ENCODE data around the gene PRC1.
A peak's percentile ranks its signal among the peaks of the same experiment; 100 is the strongest.

The PRC1 gene

DNA sequence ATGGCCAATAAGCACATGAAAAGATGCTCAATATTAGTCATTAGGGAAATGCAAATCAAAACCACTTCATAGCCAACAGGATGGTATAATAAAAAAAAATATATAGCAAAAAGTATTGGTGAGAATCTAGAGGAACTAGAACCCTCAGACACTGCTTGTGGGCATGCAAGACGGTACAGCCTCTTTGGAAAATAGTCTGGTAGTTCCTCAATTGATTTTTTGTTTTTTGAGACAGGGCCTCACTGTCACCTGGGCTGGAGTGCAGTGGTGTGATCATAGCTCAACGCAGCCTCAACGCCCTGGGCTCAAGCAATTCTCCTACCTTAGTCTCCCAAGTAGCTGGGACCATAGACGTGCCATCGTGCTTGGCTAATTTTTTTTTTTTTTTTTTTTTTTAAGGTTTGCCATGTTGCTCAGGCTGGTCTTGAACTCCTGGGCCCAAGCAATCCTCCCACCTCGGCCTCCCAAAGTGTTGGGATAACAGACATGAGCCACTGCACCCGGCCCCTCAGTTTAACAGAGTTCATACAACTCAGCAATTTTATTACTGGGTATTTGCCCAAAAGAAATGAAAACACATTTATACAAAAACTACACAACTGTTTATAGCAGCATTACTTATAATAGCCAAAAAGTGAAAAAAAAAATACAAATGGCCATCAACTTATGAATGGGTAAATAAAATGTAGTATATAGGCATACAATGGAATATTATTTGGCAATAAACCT lies 5.1 kb downstream of the PRC1 start:
- DNase-seq (ENCODE audit: low spot score): no peak

DNA sequence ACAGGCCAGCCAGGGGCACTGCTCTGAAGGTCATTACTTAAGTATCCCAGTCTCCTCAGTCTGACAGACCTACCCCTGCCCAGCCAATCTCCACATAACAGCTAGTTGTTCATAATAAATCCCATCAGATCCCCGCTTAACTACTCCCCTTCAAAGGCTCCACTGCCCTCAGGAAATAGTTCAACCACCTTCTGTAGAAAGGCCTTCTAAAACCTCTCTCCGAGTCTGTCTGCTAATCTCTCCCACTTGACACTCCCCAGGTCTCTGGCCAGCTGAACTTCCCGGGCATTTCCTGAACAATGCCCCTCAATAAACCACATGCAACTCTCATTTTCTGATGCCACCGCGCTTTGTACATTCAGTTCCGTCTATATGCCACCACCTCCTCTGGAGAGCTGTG lies 6.0 kb downstream of the PRC1 start:
- DNase-seq (ENCODE audit: low spot score): no peak

DNA sequence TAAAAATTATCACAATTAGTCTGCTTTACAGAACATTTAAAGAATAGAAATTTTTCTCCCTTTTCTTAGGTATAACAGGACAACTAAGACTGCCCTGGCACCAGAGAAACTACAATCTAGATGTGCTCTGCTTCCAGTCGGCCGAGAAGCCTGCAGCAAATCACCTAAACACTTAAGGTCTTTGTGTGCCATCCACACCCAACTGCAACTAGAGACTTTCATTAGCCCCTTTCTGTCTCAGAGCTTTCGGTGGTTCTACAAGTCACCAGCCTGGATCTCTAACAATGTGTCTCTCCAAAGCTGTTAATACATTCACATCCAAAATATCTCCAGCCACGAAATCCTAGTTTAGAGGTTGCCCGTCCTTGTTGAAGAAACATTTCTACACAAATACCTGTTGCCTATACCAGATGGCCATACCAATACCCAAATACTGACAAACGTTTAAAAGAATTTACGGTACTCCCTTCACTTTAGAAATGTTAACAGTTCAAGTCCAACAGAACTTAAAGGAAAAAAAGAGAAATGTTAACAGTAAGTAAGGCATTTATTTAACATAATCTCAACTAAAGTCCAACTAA lies 6.7 kb downstream of the PRC1 start:
- no peak for DNase-seq (ENCODE audit: low spot score)

DNA sequence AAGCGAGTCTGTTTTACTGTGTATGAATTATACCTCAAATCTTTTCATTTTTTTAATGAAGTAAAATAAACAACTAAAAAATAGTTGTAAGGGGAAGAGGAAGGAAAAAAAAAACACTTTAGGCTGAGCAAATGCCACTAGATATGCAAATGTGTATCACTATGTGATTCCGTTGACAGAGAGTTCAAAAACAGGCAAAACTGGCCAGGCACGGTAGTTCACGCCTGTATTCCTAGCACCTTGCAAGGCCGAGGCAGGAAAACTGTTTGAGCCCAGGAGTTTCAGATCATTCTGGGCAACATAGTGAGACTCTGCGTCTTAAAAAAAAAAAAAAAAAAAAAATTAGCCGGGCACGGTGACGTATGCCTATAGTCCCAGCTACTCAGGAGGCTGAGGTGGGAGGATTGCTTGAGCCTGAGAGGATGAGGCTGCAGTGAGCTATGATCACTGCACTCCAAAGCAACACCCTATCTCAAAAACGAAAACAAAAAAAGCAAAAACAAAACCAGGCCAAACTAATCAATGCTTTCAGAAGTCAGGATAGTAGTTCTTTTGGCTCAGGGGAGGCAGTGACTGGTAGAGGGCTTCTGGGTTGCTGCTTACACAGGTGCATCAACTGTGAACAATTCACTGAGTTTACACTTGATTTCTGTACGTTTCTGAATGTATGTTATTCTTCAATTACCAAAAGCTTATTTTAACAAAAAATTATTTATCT lies 7.4 kb downstream of the PRC1 start:
- no peak for DNase-seq (ENCODE audit: low spot score)

DNA sequence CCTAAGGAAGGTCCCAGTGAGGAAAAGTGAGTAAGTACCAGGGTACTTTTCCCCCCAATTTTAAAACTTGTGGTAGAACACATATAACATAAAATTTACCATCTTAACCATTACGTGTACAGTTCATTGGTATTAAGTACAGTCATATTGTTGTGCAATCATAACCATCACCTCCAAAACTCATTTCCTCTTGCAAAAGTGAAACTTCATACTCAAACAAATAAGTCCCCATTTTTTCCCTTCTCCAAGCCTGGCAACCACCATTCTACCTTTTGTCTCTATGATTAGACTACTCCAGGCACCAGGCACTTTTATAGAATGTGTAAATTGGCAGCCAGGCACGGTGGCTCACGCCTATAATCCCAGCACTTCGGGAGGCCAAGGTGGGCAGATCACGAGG lies 12.2 kb downstream of the PRC1 start:
- no peak for DNase-seq (ENCODE audit: low spot score)

DNA sequence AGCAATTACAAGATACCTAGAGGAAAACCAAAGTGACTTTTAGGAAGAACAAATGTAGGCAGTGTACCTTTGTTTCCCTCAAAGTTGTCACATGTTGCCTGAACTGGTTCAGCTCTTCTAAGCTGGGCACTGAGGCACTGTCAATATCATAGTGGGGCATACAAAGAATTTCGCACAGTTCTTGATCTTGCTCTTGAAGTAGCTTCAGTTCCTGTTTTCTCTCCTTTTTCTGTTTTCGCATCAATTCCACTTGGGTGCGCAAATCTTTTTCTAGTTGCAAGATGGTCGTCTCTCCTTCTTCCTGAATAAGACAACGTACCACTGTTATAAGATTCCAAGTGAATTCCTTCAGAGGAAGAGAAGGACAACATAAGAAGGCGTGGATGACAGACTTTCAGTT lies 12.7 kb downstream of the PRC1 start:
- DNase-seq (ENCODE audit: low spot score): no peak

DNA sequence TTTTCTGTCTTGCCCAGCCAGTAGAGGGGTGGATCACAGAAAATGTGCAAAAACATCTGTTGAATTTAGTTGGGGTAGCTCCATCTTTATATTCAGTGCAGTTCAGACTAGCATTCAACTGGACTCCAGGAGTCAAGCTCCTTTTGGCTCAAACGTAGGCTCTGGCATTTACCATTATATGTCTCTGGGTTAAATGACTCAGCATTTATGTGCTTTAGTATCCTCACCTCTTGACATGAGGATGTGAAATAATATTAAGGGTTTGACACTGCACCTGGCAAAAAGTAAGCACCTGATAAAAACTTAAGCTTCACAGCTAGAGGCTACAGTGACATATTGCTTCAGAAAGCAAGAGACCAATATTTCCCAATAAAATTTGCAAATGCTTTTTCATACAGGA lies 14.8 kb downstream of the PRC1 start:
- no peak for DNase-seq (ENCODE audit: low spot score)

DNA sequence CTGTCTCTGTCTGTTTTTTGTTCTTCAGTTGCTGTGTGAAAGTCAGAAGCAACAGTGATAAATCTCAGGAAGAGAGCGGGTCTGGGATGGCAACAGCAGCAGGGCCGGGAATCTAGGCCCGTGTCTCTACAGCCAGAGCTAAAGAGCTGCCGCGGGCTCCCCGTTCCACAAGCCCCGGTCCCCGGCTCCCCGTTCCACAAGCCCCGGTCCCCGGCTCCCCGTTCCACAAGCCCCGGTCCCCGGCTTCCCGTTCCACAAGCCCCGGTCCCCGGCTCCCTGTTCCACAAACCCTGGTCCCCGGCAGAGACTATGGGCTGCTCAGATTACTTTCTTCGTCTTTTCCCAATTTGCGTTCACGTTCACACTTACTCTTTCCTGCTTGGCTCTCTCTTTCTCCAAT lies 20.1 kb downstream of the PRC1 start:
- no peak for DNase-seq (ENCODE audit: low spot score)

DNA sequence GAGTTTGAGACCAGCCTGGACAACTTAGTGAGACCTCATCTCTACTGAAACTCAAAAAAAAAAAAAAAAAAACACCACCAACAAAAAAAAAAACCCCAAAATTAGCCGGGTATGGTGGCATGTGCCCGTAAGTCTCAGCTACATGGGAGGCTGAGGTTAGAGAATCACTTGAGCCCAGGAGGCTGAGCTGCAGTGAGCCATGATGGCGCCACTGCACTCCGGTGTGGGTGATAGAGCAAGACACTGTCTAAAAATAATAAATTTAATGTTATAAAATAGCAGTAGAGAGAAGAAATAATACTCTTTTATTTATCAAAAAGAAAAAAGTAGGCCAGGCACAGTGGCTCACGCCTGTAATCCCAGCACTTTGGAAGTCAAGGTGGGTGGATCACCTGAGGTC lies 22.2 kb downstream of the PRC1 start:
- DNase-seq (ENCODE audit: low spot score): no peak

DNA sequence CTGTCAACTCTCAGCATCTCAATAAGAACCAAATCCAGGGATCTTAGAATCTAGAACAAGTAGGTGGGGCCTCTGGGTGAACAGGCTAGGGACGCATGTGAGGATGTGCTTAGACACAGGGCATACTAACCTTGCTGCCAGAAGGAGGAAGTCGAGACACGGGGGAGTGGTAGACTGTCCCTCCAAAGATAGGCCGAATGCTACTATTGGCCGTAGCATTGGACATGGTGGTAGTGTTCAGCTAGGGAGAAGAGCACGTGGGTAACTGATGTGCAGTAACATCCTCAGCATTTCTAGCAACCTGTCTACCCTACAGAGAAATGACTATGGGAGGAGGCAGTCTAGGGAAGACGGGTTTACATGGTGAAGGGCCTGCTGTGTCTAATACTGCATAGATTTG lies 24.1 kb downstream of the PRC1 start:
- no peak for DNase-seq (ENCODE audit: low spot score)

DNA sequence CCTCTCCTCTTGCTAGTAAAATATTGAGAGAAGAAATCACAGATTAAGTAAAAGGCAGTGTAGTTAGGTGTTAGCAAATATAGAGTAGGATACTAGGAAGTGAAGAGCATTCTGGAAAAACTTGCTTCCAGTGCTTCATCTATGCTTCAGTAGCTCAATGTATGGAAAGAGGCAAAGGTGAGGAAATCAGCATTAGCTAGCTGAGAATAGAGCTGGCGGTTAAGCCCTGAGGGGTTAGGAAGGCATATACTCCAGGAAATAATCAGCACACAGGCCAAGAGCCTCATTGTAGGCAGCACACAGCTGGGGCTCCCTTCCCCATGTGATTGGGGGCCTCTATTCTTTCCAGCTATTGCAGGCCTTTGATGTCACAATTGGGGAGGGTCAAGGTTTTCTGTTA lies 25.9 kb downstream of the PRC1 start:
- no peak for DNase-seq (ENCODE audit: low spot score)

DNA sequence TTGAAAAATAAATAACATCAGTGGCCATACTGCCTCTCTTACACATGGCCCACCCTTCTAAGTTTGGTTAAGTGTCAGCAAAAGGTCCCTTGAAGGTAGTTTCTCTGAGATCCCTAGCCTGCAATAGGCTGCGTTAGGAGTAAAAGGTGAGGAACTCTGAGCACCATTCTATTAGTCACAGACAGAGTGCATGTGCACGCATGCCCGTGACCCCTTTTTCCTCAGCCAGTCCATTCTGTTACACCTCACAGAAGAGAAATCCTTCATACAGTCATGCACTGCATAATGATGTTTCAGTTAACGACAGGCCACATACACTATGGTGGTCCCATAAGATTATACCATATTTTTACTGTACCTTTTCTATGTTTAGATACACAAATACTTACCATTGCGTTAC lies 27.1 kb downstream of the PRC1 start:
- no peak for DNase-seq (ENCODE audit: low spot score)

DNA sequence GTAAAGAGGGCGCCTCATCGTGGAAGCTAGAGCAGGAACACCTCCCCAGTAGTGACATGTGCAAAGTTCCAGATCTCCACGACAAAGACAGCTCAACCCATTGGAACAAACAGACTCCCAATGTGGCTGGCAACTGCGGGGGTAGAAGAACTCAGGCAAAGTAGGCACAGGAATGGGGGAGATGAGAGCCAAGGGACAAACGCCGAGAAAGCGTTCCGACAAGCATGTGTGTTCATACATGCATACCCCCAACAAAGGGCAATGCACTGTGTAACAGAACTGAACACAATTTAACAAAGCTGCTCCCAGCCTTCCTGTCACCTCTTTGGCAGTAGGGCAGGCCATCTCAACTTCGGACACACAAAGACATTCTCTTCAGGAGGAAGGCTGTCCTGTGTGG lies 28.1 kb downstream of the PRC1 start:
- no peak for DNase-seq (ENCODE audit: low spot score)

DNA sequence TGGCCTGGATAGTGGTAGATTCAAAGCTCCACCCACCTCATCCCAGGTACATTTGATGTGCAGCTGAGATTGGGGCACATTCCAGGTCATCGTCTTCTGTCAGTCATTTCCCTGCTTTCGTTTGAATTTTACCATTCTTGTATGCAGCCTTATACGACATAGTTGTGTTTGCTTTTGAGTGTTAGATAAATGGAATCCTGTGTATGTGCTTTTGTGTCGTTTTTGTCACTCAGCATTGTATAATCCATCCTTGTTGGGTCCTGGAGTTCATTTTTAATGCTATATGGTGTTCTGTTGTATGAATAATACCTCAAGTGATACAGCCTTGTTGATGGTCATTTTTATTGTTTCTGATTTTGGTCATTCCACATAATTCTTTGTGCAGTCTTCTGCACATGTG lies 32.3 kb downstream of the PRC1 start:
- DNase-seq (ENCODE audit: low spot score): no peak

DNA sequence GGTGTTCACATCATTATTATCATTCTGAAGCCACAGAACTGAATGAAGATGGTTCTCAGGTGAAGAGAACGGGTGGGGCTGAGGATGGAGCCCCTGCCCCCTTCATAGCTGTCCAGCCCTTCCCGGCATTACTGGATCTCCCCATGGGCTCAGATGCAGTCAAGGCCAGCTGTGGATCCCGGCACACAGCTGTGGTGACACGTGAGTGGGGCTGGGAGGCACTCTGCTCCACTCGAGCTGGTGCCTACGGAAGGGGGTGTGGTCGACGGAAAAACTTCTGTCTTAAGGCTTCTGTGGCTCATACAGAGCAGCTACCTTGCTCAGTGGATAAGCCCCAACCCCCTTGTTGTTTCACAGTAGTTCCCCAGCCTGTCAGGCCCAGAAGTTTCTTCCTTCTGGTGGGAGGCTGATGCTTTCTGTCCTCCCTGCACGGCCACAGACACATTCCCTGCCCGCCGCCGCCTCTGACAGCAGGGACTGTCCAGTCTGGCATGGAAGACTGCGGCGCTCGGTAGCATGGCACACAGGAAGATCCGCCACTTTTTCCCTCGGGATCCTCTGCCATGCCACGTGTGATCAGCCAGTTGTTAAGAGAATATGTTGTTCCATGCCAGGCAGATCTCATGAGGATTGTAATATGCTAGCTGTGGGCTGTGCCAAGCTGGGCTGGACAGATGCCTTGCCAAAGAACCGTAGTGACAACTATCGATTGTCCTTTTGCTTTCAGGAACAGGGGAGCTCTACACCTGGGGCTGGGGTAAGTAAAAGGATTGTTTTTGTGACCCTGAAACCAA lies 33.8 kb downstream of the PRC1 start:
- DNase-seq (ENCODE audit: low spot score): no peak

DNA sequence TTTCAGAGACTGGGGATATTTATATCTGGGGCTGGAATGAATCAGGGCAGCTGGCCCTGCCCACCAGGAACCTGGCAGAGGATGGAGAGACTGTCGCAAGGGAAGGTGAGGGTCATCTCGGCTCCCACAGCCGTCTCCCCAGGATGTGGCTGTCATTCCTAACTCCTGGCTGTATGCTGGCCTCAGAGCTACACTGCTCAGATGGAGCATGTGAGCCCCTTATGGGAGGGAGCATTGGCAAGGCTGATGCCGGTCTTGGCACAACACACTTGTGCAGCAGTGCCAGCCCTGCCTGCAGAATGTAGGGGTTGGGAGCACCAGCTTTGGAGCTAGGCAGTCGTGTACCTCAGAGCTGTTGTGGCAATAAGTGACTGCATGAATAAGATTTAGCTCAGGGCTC lies 34.4 kb downstream of the PRC1 start:
- peak; percentile 70 for DNase-seq (ENCODE audit: low spot score)

DNA sequence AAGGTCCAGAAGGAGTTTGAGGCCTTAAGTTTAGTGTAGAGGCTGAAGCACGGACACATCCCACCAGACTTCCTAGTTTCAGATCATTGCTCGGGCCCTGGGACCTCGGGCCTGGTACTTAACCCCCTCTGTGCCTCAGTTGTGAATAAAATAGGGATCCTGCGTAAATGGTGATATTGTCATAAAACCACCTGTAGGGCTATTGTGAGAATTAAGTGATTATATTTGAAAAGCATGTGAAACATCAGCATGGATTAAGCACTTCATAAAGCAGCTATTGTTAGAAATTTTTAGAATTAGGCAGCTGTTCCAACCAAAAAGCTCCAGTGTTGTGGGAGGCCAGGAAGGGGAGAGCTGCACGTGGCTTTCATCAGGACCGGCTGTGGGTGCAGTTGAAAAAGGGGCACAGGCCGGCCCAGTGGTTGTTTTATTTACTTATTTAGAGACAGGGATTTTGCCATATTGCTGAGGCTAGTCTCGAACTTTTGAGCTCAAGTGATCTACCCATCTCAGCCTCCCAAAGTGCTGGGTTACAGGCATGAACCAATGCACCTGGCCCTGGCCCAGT lies 35.2 kb downstream of the PRC1 start:
- DNase-seq (ENCODE audit: low spot score): no peak

DNA sequence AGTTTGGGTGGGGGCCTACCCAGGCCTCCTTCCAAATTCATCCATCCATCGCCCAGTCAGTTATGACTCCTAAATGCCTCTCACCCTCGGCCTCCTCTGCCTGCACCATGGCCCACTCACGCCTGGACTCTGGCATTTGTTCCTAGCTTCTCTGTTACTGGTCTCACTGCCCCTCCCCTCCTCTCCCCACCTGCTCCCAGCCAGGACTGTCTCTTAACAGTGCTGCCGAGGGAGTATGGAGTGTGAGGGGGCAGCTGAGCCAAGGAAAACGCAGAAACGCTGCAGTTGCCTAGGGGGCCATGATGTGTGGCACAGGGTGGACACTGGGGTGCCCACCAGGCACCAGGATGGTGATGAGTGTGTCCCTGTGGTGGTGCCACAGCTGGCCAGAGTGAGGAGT lies 36.5 kb downstream of the PRC1 start:
- no peak for DNase-seq (ENCODE audit: low spot score)

DNA sequence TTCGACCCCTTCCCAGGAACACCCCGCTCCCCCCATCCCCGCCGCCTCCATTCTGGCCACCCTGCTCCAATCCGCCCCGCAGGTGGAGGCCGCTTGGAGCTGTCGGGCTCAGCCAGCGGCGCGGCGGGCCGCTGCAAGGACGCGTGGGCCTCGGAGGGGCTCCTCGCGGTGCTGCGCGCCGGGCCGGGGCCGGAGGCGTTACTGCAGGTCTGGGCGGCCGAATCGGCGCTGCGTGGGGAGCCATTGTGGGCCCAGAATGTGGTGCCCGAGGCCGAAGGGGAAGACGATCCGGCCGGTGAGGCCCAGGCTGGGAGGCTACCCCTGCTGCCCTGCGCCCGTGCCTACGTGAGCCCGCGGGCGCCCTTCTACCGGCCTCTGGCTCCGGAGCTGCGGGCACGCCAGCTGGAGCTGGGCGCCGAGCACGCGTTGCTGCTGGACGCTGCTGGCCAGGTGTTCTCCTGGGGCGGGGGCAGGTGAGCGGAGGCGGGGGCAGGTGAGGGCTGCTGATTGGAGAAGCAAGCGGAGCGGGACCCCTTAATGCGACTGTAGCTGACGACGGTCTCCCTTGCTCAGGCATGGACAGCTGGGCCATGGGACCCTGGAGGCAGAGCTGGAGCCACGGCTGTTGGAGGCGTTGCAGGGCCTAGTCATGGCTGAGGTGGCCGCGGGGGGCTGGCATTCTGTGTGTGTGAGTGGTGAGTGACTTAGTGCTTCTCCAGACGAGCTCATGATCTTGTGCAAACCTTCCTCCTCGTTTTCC lies 37.1 kb downstream of the PRC1 start:
- peak; percentile 17 for DNase-seq (ENCODE audit: low spot score)

DNA sequence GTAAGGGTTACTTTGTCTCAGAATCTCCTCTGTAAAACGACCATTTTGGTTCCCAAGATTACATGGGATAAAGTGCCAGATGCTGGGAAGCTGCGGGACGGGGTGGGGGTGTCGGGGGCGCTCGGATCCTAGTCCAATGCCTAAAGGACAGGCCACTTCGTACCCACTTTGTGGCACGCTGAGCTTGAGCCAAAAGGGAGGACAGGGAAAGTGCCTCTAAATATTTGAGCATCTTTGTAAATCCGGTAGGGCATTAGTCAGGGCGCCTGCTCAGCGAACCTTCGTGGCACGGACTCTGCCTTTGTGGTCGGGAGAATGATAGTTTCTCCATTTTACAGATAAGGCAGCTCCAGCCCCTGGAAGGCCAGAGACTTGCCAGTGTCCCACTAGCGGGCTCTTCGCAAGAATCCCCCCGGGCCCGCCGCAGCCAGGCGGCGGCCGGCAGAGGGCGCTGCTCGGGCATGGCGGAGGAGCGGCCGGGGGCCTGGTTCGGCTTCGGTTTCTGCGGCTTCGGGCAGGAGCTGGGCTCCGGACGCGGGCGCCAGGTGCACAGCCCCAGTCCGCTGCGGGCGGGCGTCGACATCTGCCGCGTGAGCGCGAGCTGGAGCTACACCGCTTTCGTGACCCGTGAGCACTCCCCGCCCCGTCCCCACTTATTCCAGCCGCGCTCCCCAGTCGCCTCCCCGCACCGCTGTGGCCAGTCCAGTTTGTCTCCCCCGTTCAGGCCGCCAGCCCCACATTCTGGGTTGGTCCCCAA lies 37.9 kb downstream of the PRC1 start:
- peak; percentile 89 for DNase-seq (ENCODE audit: low spot score)
